CD14-positive monocyte (primary cell): Measurements from ENCODE around the gene DLGAP1. TPM values are rescaled to one million over a fixed set of nuclear protein-coding genes. Genes with fewer than 3 reads are reported as not detected.

Source experiments
- DNase-seq, 3 donors: peaks; one replicate each; pipeline ENCODE4 v3.0.0-alpha.2; 2011 to 2022
- H2AFZ ChIP-seq: 2 replicates; pipeline ENCODE4 v1.6.0; 2012; ENCODE audit warnings: mild to moderate bottlenecking, low read depth, low read length, inconsistent platforms; ENCODE audit not compliant: insufficient read depth, poor library complexity, severe bottlenecking
- H3K27ac ChIP-seq, 2 donors: 1 replicate in 1 of 2; 2 replicates in 1 of 2; pipeline ENCODE4 v1.5.1; 2012 to 2013; ENCODE audit warnings: low read length in 2 of 2, control low read depth in 1 of 2, inconsistent platforms in 1 of 2, low read depth in 1 of 2, mild to moderate bottlenecking in 1 of 2
- H3K27me3 ChIP-seq, 2 donors: one replicate each; pipeline versions ENCODE4 v1.6.0 to v1.6.1; 2011 to 2013; ENCODE audit warnings: low read length in 2 of 2; ENCODE audit not compliant: control insufficient read depth in 2 of 2, insufficient read depth in 2 of 2
- H3K36me3 ChIP-seq, 2 donors: replicated peaks in 1 of 2; 1 replicate in 1 of 2; 2 replicates in 1 of 2; pipeline versions ENCODE4 v1.5.1 to v1.6.1; 2012 to 2013; ENCODE audit warnings: low read length in 2 of 2, control low read depth in 1 of 2, inconsistent platforms in 1 of 2, mild to moderate bottlenecking in 1 of 2; ENCODE audit not compliant: insufficient read depth in 2 of 2, control insufficient read depth in 1 of 2
- H3K4me1 ChIP-seq, 2 donors: 1 replicate in 1 of 2; 2 replicates in 1 of 2; pipeline versions ENCODE4 v1.5.1 to v1.6.1; 2012 to 2013; ENCODE audit warnings: low read length in 2 of 2, control low read depth in 1 of 2, inconsistent platforms in 1 of 2, mild to moderate bottlenecking in 1 of 2, moderate library complexity in 1 of 2; ENCODE audit not compliant: insufficient read depth in 2 of 2, control insufficient read depth in 1 of 2
- H3K4me2 ChIP-seq: replicated peaks from 2 replicates; pipeline ENCODE3; 2012; ENCODE audit warnings: low read length, moderate library complexity, mild to moderate bottlenecking; ENCODE audit not compliant: poor library complexity, severe bottlenecking; ENCODE audit errors: extremely low read depth
- H3K4me3 ChIP-seq, 3 experiments: fragments of 200-600 bp in 1 of 3; sonication (generic) in 1 of 3; replicated peaks in 1 of 3; 1 replicate in 2 of 3; 2 replicates in 1 of 3; pipeline ENCODE4 v1.5.1; 2011 to 2013; ENCODE audit warnings: low read length in 3 of 3, mild to moderate bottlenecking in 3 of 3, control low read depth in 2 of 3, low read depth in 2 of 3, inconsistent platforms in 1 of 3, moderate library complexity in 1 of 3
- H3K79me2 ChIP-seq: 2 replicates; pipeline ENCODE4 v1.6.0; 2012; ENCODE audit warnings: mild to moderate bottlenecking, control low read depth, inconsistent platforms, low read length, moderate library complexity; ENCODE audit not compliant: insufficient read depth
- H3K9ac ChIP-seq: 2 replicates; pipeline ENCODE4 v1.6.0; 2017; ENCODE audit warnings: low read length, mild to moderate bottlenecking; ENCODE audit not compliant: insufficient read depth, poor library complexity, severe bottlenecking
- H3K9me3 ChIP-seq, 2 donors: replicated peaks in 1 of 2; 1 replicate in 1 of 2; 2 replicates in 1 of 2; pipeline versions ENCODE4 v1.5.1 to v1.6.1; 2012 to 2013; ENCODE audit warnings: low read length in 2 of 2, control low read depth in 1 of 2; ENCODE audit not compliant: control insufficient read depth in 1 of 2, insufficient read depth in 1 of 2
- H4K20me1 ChIP-seq: 2 replicates; pipeline ENCODE4 v1.6.0; 2012; ENCODE audit warnings: mild to moderate bottlenecking, low read length, control low read depth, moderate library complexity; ENCODE audit not compliant: insufficient read depth
- H3K27ac Mint-ChIP-seq, 7 donors: one replicate each; pipeline ENCODE4 v1.8.0; 2020; ENCODE audit warnings: mild to moderate bottlenecking in 7 of 7, mixed read lengths in 7 of 7, moderate library complexity in 6 of 7, inconsistent platforms in 2 of 7
- H3K27me3 Mint-ChIP-seq, 3 donors: one replicate each; pipeline ENCODE4 v1.8.0; 2021 to 2022; ENCODE audit warnings: low read depth in 3 of 3, mild to moderate bottlenecking in 3 of 3, mixed read lengths in 3 of 3, moderate library complexity in 3 of 3, inconsistent platforms in 1 of 3
- H3K36me3 Mint-ChIP-seq, 2 donors: one replicate each; pipeline ENCODE4 v1.8.0; 2020; ENCODE audit warnings: mixed read lengths in 2 of 2, inconsistent platforms in 1 of 2, mild to moderate bottlenecking in 1 of 2
- H3K4me1 Mint-ChIP-seq: one replicate; pipeline ENCODE4 v1.8.0; 2020; ENCODE audit warnings: mild to moderate bottlenecking, mixed read lengths
- H3K4me3 Mint-ChIP-seq, 2 donors: one replicate each; pipeline ENCODE4 v1.8.0; 2020; ENCODE audit warnings: mild to moderate bottlenecking in 2 of 2, mixed read lengths in 2 of 2, moderate library complexity in 1 of 2
- H3K9me3 Mint-ChIP-seq, 7 donors: one replicate each; pipeline ENCODE4 v1.8.0; 2020 to 2022; ENCODE audit warnings: mixed read lengths in 7 of 7, mild to moderate bottlenecking in 6 of 7, moderate library complexity in 6 of 7, inconsistent platforms in 2 of 7
- CTCF ChIP-seq: fragments of 200-600 bp; IDR thresholded peaks from one replicate; pipeline ENCODE4 v1.8.0; 2022; ENCODE audit warnings: antibody characterized with exemption, mild to moderate bottlenecking
- WGBS: methylation state at CpG from one replicate; pipeline ENCODE4 v1.1.5; 2013; ENCODE audit warnings: missing lambda C conversion rate; ENCODE audit not compliant: insufficient coverage; 5-methylcytosine and 5-hydroxymethylcytosine counted together
- intact Hi-C, 2 donors: fragments of 100-400 bp; cut with micrococcal nuclease; formaldehyde crosslinking; loops; one replicate each; pipeline versions ENCODE4 v1.15.0 to v1.15.1; 2023
- polyA plus RNA-seq, 3 donors: library from polyadenylated mRNA; depleted of rRNA in 1 of 3; unstranded in 2 of 3; stranded (reverse) in 1 of 3; fragments of 300-500 nt in 2 of 3; fragments of >200 nt in 1 of 3; fragmentation: Illumina TruSeq in 2 of 3; gene quantifications; 1 replicate in 2 of 3; 2 replicates in 1 of 3; pipeline ENCODE4 v1.2.3, GENCODE V29; 2012 to 2021

Gene DLGAP1
- polyA plus RNA-seq, 3 donors: 0.09 to 0.42 TPM; not detected in 1

- WGBS: 55% methylated on average over 2 of the region's 2 CpGs
- no peaks in the 10 kb centered on the region for H3K4me1 ChIP-seq
- no peak overlapping the region for H3K4me3 ChIP-seq
- H4K20me1 ChIP-seq: no peaks in the 10 kb centered on the region
- H3K4me3 Mint-ChIP-seq: no peak overlapping the region
- H3K9ac ChIP-seq: no peak overlapping the region
- no peaks in the 10 kb centered on the region for H3K36me3 Mint-ChIP-seq
- H3K4me1 Mint-ChIP-seq: no peaks in the 10 kb centered on the region
- intact Hi-C loops: no loop called here
- no peaks in the 10 kb centered on the region for H3K36me3 ChIP-seq
- H3K79me2 ChIP-seq: no peaks in the 10 kb centered on the region
- H3K27me3 Mint-ChIP-seq: peaks cover 17 to 27% (median 19%) of the 10 kb centered on the region in 3 donors
- TF ChIP-seq CTCF: no peak
- H3K4me2 ChIP-seq: no peak overlapping the region
- H3K9me3 Mint-ChIP-seq: peaks cover 0 to 8% (median 3%) of the 10 kb centered on the region in 7 donors
- no peak overlapping the region for H2AFZ ChIP-seq
- no peak overlapping the region for H3K27ac ChIP-seq
- H3K27ac Mint-ChIP-seq: no peak overlapping the region
- no peak for DNase-seq
- peaks cover 28 to 33% of the 10 kb centered on the region in 2 donors for H3K27me3 ChIP-seq
- peaks cover 0 to 8% of the 10 kb centered on the region in 2 donors for H3K9me3 ChIP-seq
Observed at GRCh38 chr18:4450065-4450658, 4.9 kb downstream of the DLGAP1 start.

GRCh38 chr18:4445902-4446301 is 9.2 kb downstream of the DLGAP1 start:
- H3K9ac ChIP-seq: no peak overlapping the region
- H3K79me2 ChIP-seq: no peaks in the 10 kb centered on the region
- Mint-ChIP-seq H3K9me3 (peaks cover 0 to 6% (median 1%) of the 10 kb centered on the region in 7 donors), H3K27ac (no peak overlapping the region), H3K27me3 (peaks cover 0 to 3% (median 0%) of the 10 kb centered on the region in 3 donors), H3K4me3 (no peak overlapping the region), H3K4me1 (no peaks in the 10 kb centered on the region), H3K36me3 (no peaks in the 10 kb centered on the region)
- H3K4me1 ChIP-seq: no peaks in the 10 kb centered on the region
- no peaks in the 10 kb centered on the region for H4K20me1 ChIP-seq
- no peak for DNase-seq
- H3K4me3 ChIP-seq: no peak overlapping the region
- H2AFZ ChIP-seq: no peak overlapping the region
- no peak overlapping the region for H3K4me2 ChIP-seq
- no peak for TF ChIP-seq CTCF
- intact Hi-C loops: no loop called here
- H3K27ac ChIP-seq: no peak overlapping the region
- 97% methylated on average over 4 of the region's 4 CpGs for WGBS
- H3K9me3 ChIP-seq: no peaks in the 10 kb centered on the region
- no peaks in the 10 kb centered on the region for H3K36me3 ChIP-seq
- H3K27me3 ChIP-seq: no peaks in the 10 kb centered on the region
